HepG2 (cell line): ENCODE results near the gene SYNGR2. TPM values are rescaled to one million over a fixed set of nuclear protein-coding genes. Genes with fewer than 3 reads are reported as not detected.

Experiments
- polyA plus RNA-seq, 8 experiments: library from polyadenylated mRNA; depleted of rRNA in 3 of 8; stranded (reverse) in 7 of 8; unstranded in 1 of 8; fragments of >200 nt; fragmentation: Illumina TruSeq in 4 of 8; extraction: Trizol in 4 of 8; gene quantifications; 2 replicates each; pipeline versions ENCODE4 v1.2.1 to v1.2.3, GENCODE V29; 2011 to 2016; ENCODE audit warnings: low read depth in 4 of 8, missing spikeins in 1 of 8, mixed read lengths in 1 of 8; ENCODE audit not compliant: insufficient read depth in 1 of 8
- small RNA-seq, 3 experiments: library from RNA; depleted of rRNA; stranded (forward); fragments of <200 nt; gene quantifications; one replicate each; pipeline ENCODE3, GENCODE V24; 2012; ENCODE audit warnings: low read depth in 2 of 3, low replicate concordance in 1 of 3; ENCODE audit not compliant: insufficient read length in 3 of 3, insufficient read depth in 2 of 3
- total RNA-seq, 5 experiments: library from RNA; depleted of rRNA; stranded (reverse); fragments of >200 nt; fragmentation: Illumina TruSeq; extraction: Trizol; gene quantifications; 2 replicates each; pipeline ENCODE4 v1.2.3, GENCODE V29; 2016; ENCODE audit warnings: low read depth in 1 of 5

The SYNGR2 gene
- total and polyA plus RNA-seq, 2 of the 13 experiments (the other 11 are each of a cell fraction or from before 2014, with no cell fraction given): 46.7 to 170 TPM

Small RNAs within 50 kb of the gene (small RNA-seq; reads per million reads assigned to genes)
- 0 reads per million in 3 experiments for gene AC087645.1

Other genes with a start within 250 kb of the SYNGR2 start
- gene TNRC6C, start 209.9 kb upstream of the SYNGR2 start, total RNA-seq (2016; rRNA removed; fragmentation: Illumina TruSeq; extraction: Trizol): 4.7 and 4.9 TPM in 2 replicates
- 0.61 and 0.66 TPM in 2 replicates for gene TNRC6C, start 209.9 kb upstream of the SYNGR2 start, polyA plus RNA-seq (2011; rRNA removed)
- gene TMC6, start 39.8 kb upstream of the SYNGR2 start, total RNA-seq (2016; rRNA removed; fragmentation: Illumina TruSeq; extraction: Trizol): 20.4 and 48.4 TPM in 2 replicates
- 99.1 and 118 TPM in 2 replicates for gene TMC6, start 39.8 kb upstream of the SYNGR2 start, polyA plus RNA-seq (2011; rRNA removed)
- 0.08 and 0.53 TPM in 2 replicates for gene TMC8, start 37.8 kb upstream of the SYNGR2 start, total RNA-seq (2016; rRNA removed; fragmentation: Illumina TruSeq; extraction: Trizol)
- gene TMC8, start 37.8 kb upstream of the SYNGR2 start, polyA plus RNA-seq (2011; rRNA removed): 7.8 and 11.1 TPM in 2 replicates
- 0.22 and 1.7 TPM in 2 replicates for gene C17orf99, start 22.2 kb upstream of the SYNGR2 start, total RNA-seq (2016; rRNA removed; fragmentation: Illumina TruSeq; extraction: Trizol)
- 1.9 and 2.8 TPM in 2 replicates for gene C17orf99, start 22.2 kb upstream of the SYNGR2 start, polyA plus RNA-seq (2011; rRNA removed)
- gene TK1, start 18.5 kb downstream of the SYNGR2 start, total RNA-seq (2016; rRNA removed; fragmentation: Illumina TruSeq; extraction: Trizol): 96.0 and 114 TPM in 2 replicates
- 33.2 and 45.0 TPM in 2 replicates for gene TK1, start 18.5 kb downstream of the SYNGR2 start, polyA plus RNA-seq (2011; rRNA removed)
- gene AFMID, start 18.8 kb downstream of the SYNGR2 start, total RNA-seq (2016; rRNA removed; fragmentation: Illumina TruSeq; extraction: Trizol): 270 and 327 TPM in 2 replicates
- 249 and 317 TPM in 2 replicates for gene AFMID, start 18.8 kb downstream of the SYNGR2 start, polyA plus RNA-seq (2011; rRNA removed)
- gene BIRC5, start 45.7 kb downstream of the SYNGR2 start, total RNA-seq (2016; rRNA removed; fragmentation: Illumina TruSeq; extraction: Trizol): 135 and 167 TPM in 2 replicates
- gene BIRC5, start 45.7 kb downstream of the SYNGR2 start, polyA plus RNA-seq (2011; rRNA removed): 18.5 and 30.3 TPM in 2 replicates
- gene TMEM235, start 63.0 kb downstream of the SYNGR2 start, total RNA-seq (2016; rRNA removed; fragmentation: Illumina TruSeq; extraction: Trizol): not detected in 2 replicates
- gene TMEM235, start 63.0 kb downstream of the SYNGR2 start, polyA plus RNA-seq (2011; rRNA removed): not detected in 2 replicates
- gene SOCS3, start 191.5 kb downstream of the SYNGR2 start, total RNA-seq (2016; rRNA removed; fragmentation: Illumina TruSeq; extraction: Trizol): 0.66 and 0.77 TPM in 2 replicates
- 2.4 and 3.2 TPM in 2 replicates for gene SOCS3, start 191.5 kb downstream of the SYNGR2 start, polyA plus RNA-seq (2011; rRNA removed)
- gene PGS1, start 210.1 kb downstream of the SYNGR2 start, total RNA-seq (2016; rRNA removed; fragmentation: Illumina TruSeq; extraction: Trizol): 18.8 and 25.9 TPM in 2 replicates
- 31.5 and 42.3 TPM in 2 replicates for gene PGS1, start 210.1 kb downstream of the SYNGR2 start, polyA plus RNA-seq (2011; rRNA removed)